Immature natural killer cell (primary cell): ENCODE results near the gene RAB8B. TPM values are rescaled to one million over a fixed set of nuclear protein-coding genes. Genes with fewer than 3 reads are reported as not detected.

Source experiments
- DNase-seq, 3 donors: peaks; one replicate each; pipeline ENCODE4 v3.0.0; 2022; ENCODE audit warnings: mixed read lengths in 1 of 3
- H3K27ac Mint-ChIP-seq, 6 donors: one replicate each; pipeline ENCODE4 v1.8.0; 2020; ENCODE audit warnings: mixed read lengths in 6 of 6, mild to moderate bottlenecking in 5 of 6, inconsistent platforms in 4 of 6, moderate library complexity in 3 of 6
- H3K27me3 Mint-ChIP-seq, 3 donors: one replicate each; pipeline ENCODE4 v1.8.0; 2020 to 2021; ENCODE audit warnings: low read depth in 3 of 3, mild to moderate bottlenecking in 3 of 3, mixed read lengths in 3 of 3, moderate library complexity in 3 of 3, inconsistent platforms in 1 of 3
- H3K36me3 Mint-ChIP-seq, 3 donors: one replicate each; pipeline ENCODE4 v1.8.0; 2020; ENCODE audit warnings: mixed read lengths in 3 of 3, inconsistent platforms in 2 of 3, mild to moderate bottlenecking in 2 of 3
- H3K4me1 Mint-ChIP-seq, 2 donors: one replicate each; pipeline ENCODE4 v1.8.0; 2020; ENCODE audit warnings: inconsistent platforms in 2 of 2, mild to moderate bottlenecking in 2 of 2, mixed read lengths in 2 of 2, moderate library complexity in 1 of 2
- H3K4me3 Mint-ChIP-seq, 5 donors: one replicate each; pipeline ENCODE4 v1.8.0; 2020; ENCODE audit warnings: mild to moderate bottlenecking in 5 of 5, mixed read lengths in 5 of 5, inconsistent platforms in 3 of 5, moderate library complexity in 3 of 5
- H3K9me3 Mint-ChIP-seq, 6 donors: one replicate each; pipeline ENCODE4 v1.8.0; 2020; ENCODE audit warnings: mild to moderate bottlenecking in 6 of 6, mixed read lengths in 6 of 6, inconsistent platforms in 4 of 6, moderate library complexity in 3 of 6
- polyA plus RNA-seq, 3 donors: library from polyadenylated mRNA; unstranded; fragments of 300-500 nt; fragmentation: Illumina TruSeq; gene quantifications; one replicate each; pipeline ENCODE4 v1.2.3, GENCODE V29; 2021

Gene RAB8B
- polyA plus RNA-seq, 3 donors from 2014 or later = 64.6 to 123 (median 79.7) TPM

DNA sequence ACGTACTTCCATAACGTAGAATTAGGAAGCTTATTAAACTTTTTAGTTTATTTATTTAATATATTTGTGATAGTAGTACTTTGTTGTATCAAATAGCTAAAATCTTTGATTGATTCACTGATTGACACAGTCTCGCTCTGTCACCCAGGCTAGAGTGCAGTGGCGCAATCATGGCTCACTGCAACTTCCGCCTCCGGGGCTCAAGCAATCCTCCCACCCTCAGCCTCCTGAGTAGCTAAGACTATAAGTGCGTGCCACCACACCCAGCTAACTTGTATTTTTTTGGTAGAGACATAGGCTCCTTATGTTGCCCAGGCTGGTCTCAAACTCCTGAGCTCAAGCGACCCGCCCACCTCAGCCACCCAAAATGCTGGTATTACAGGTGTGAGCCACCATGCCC lies 93.7 kb downstream of the RAB8B start:
- H3K9me3 Mint-ChIP-seq = no peaks in the 10 kb centered on the region
- H3K4me1 Mint-ChIP-seq = peaks cover 11 to 22% of the 10 kb centered on the region in 2 donors
- H3K4me3 Mint-ChIP-seq = no peak overlapping the region
- H3K27me3 Mint-ChIP-seq = peaks cover 0 to 3% (median 0%) of the 10 kb centered on the region in 3 donors
- H3K36me3 Mint-ChIP-seq = peaks cover 12 to 21% (median 14%) of the 10 kb centered on the region in 3 donors
- H3K27ac Mint-ChIP-seq = no peak overlapping the region
- no peak for DNase-seq

DNA sequence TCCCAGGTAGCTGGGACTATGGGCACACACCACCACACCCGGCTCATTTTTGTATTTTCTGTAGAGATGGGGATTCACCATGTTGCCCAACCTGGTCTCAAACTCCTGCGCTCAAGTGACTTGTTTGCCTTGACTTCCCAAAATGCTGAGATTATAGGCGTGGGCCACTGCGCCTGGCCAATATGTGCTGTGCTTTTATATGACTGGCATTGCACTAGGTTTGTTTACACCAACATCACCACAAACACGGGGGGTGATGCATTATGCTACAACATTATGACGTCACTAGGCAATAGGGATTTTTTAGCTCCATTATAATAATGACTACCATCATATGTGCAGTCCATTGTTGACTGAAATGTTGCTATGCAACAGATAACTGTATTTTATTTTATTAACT lies 94.9 kb downstream of the RAB8B start:
- Mint-ChIP-seq H3K36me3 (peaks cover 12 to 24% (median 19%) of the 10 kb centered on the region in 3 donors), H3K27ac (no peak overlapping the region), H3K27me3 (no peaks in the 10 kb centered on the region), H3K4me1 (peaks cover 12 to 22% of the 10 kb centered on the region in 2 donors), H3K4me3 (no peak overlapping the region), H3K9me3 (no peaks in the 10 kb centered on the region)
- no peak for DNase-seq

DNA sequence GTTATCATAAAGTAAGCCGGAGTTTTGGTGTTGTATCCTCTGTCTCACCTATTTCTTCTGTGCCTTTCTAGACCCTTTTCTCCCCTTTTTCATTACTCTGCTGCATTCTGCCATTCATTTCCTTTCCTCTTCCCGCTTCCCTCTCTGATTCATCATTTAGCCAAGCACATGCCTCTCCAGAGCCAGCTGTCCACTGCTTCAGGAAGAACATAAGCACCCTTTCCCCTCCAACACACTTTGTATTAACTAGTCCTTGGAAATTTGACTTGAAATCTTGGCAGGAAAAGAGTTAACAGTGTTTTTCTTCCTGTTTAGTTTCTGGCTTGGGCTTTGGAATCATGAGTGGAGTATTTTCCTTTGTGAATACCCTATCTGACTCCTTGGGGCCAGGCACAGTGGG lies 97.7 kb downstream of the RAB8B start:
- Mint-ChIP-seq H3K4me3 (no peak overlapping the region), H3K27me3 (no peaks in the 10 kb centered on the region), H3K4me1 (peaks cover 9 to 15% of the 10 kb centered on the region in 2 donors), H3K9me3 (no peaks in the 10 kb centered on the region), H3K27ac (no peak overlapping the region), H3K36me3 (peaks cover 12 to 24% (median 19%) of the 10 kb centered on the region in 3 donors)
- DNase-seq = no peak

DNA sequence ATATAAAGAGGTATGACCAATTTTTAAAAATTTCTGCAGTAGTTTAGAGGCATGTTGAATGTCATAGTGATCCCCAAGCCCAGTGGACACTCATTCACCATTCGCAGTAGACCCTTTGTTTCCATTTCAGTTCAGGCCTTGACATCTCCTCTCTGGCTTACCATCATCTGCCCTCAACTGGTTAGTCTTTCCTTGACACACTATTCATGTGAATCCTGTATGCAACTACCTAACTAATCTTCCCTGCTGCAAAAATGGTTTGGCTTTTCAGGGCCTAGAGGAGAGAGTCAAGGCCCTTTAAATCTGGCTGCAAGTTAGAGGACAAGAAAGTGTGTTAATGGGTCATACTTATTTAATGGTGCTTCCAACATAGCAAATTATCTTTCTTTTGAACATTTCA lies 98.9 kb downstream of the RAB8B start:
- peaks cover 12 to 24% (median 19%) of the 10 kb centered on the region in 3 donors for H3K36me3 Mint-ChIP-seq
- no peak for DNase-seq
- no peak overlapping the region for H3K4me3 Mint-ChIP-seq
- no peaks in the 10 kb centered on the region for H3K9me3 Mint-ChIP-seq
- H3K27ac Mint-ChIP-seq = no peak overlapping the region
- peaks cover 9 to 14% of the 10 kb centered on the region in 2 donors for H3K4me1 Mint-ChIP-seq
- no peaks in the 10 kb centered on the region for H3K27me3 Mint-ChIP-seq

DNA sequence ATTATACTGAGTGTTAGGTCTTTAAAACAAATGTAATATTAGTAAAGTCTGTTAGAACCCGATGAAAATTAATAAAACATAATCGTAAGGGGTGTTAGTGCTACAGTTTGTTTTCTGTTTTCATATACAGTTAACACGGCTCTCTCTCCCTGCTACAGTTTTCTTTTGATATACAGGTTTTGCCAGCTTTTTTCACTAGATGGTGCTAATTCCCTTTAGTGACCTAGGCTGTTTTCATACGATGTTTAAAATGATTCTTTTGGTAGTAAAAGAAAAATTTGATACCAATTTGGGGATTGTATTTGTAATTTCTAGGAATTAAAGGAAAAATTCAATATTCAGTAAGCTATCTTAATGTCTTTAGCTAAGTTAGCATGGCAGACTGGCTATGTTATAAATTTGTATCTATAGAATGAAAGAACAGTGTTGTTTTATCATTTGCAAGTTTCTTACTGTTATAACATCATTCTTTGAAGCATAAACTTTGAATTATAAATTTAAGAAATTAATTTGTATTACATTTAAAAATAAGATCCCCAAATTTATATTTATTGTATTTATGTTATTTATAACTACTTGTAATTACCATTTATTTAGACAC lies 99.5 kb downstream of the RAB8B start:
- Mint-ChIP-seq H3K27me3 (no peaks in the 10 kb centered on the region), H3K4me1 (peaks cover 5 to 9% of the 10 kb centered on the region in 2 donors), H3K9me3 (no peaks in the 10 kb centered on the region), H3K4me3 (no peak overlapping the region), H3K36me3 (peaks cover 12 to 24% (median 19%) of the 10 kb centered on the region in 3 donors), H3K27ac (peak overlapping the region in 1 of 6 donors; percentile 20)
- peak; percentile 18 to 36 (median 31) for DNase-seq

DNA sequence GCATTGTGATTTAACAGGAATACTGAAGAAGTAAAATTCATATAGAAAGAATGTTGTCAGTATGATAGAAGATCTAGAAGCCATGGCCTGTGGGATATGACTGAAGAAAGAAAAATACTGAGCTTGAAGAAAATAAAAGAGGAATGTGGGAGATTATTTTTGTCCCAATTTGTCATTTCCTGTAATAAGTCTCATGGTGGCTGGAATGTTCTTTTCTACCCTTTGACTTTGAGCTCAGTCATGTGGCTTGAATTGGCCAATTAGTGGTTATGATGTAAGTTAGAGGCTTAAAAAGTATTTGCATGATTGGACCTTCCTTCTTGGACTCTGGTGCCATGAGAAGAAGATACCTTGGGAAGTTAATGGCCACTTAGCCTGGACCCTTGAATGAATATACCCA lies 102.1 kb downstream of the RAB8B start:
- H3K4me1 Mint-ChIP-seq = peaks cover 19 to 24% of the 10 kb centered on the region in 2 donors
- no peaks in the 10 kb centered on the region for H3K27me3 Mint-ChIP-seq
- no peaks in the 10 kb centered on the region for H3K9me3 Mint-ChIP-seq
- DNase-seq = no peak
- no peak overlapping the region for H3K4me3 Mint-ChIP-seq
- no peak overlapping the region for H3K27ac Mint-ChIP-seq
- H3K36me3 Mint-ChIP-seq = peaks cover 4 to 33% (median 18%) of the 10 kb centered on the region in 3 donors

DNA sequence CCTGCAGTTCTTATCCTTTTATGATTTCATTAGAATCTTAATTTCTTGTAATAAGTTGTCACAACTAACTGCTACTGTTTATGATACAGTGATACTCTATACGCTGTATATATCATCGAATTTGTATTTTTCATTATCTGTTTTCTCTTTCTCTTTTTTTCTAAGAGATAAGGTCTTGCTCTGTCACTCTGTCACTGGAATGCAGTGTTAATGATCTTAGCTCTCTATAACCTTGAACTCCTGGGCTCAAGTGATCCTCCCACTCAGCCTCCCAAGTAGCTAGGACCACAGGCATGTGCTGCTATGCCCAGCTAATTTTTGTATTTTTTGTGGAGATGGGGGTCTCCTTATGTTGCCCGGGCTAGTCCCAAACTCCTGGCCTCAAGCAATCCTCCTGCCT lies 102.8 kb downstream of the RAB8B start:
- H3K4me3 Mint-ChIP-seq = no peak overlapping the region
- H3K9me3 Mint-ChIP-seq = no peaks in the 10 kb centered on the region
- H3K4me1 Mint-ChIP-seq = peaks cover 23 to 30% of the 10 kb centered on the region in 2 donors
- H3K27ac Mint-ChIP-seq = no peak overlapping the region
- no peaks in the 10 kb centered on the region for H3K27me3 Mint-ChIP-seq
- DNase-seq = no peak
- H3K36me3 Mint-ChIP-seq = peaks cover 0 to 26% (median 11%) of the 10 kb centered on the region in 3 donors

DNA sequence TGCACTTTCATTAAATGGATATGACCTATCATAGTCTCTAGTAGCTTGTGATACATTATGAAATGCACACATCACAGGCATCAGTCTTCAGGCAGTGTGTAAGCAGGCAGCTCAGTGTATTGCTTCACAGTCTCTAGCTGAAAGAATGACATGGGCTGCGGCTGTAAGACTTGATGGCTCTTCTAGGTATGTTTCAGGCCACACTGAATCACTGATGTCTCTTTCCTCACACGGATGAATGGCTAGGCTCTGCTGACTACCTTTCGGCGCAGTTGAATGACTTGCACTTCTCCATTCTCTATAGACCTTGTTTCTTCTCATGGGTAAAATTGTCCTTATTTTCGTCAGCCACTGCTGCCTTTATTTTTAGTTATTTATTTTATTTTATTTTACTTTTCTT lies 103.4 kb downstream of the RAB8B start:
- Mint-ChIP-seq H3K4me3 (no peak overlapping the region), H3K9me3 (no peaks in the 10 kb centered on the region), H3K27me3 (no peaks in the 10 kb centered on the region), H3K27ac (no peak overlapping the region), H3K36me3 (peaks cover under 1 to 20% (median 10%) of the 10 kb centered on the region in 3 donors), H3K4me1 (peaks cover 23 to 30% of the 10 kb centered on the region in 2 donors)
- DNase-seq = no peak

DNA sequence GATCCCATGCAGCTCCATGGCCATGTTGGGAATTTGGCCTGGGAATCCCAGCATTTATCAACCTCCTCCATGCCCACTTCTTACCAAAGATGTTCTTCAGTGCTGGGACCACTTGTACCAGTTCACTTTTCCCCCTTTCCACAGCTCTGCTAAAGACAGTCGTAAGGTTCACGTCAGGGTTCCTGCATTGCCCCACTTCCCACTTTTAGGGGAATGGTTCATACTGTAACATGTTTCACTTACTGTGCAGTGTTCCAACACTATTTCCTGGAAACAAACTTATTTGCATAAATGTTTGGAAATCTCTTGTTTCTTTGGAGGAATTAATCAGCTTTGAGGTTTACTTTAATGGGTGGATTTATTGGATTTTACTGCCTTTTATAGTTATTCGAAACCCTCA lies 105.0 kb downstream of the RAB8B start:
- H3K4me3 Mint-ChIP-seq = no peak overlapping the region
- no peak overlapping the region for H3K27ac Mint-ChIP-seq
- no peaks in the 10 kb centered on the region for H3K9me3 Mint-ChIP-seq
- no peak for DNase-seq
- H3K27me3 Mint-ChIP-seq = no peaks in the 10 kb centered on the region
- H3K4me1 Mint-ChIP-seq = peaks cover 18 to 21% of the 10 kb centered on the region in 2 donors
- peaks cover 4 to 22% (median 8%) of the 10 kb centered on the region in 3 donors for H3K36me3 Mint-ChIP-seq

DNA sequence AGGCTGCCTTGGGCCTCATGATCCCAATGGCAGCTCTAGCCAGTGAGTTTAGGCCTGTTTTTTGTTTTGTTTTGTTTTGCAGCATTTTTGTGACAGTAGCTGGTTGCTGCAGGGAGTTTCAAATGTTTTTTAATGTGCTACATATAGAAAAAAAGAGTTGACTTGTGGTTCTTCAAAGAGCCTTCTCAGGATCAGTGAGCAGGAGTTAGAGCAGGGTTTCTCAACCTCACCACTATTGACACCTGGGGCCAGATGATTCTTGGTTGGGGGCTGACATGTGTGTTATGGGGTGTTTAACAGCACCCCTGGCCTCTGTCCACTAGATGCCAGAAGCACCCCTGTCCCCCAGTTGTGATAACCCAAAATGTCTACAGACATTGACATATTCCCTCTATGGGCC lies 105.9 kb downstream of the RAB8B start:
- Mint-ChIP-seq H3K4me1 (peaks cover 18 to 21% of the 10 kb centered on the region in 2 donors), H3K27ac (peak overlapping the region in 3 of 6 donors; percentile 6 to 64 (median 44)), H3K4me3 (no peak overlapping the region), H3K27me3 (no peaks in the 10 kb centered on the region), H3K36me3 (peaks cover 4 to 25% (median 8%) of the 10 kb centered on the region in 3 donors), H3K9me3 (no peaks in the 10 kb centered on the region)
- peak in 1 of 3 donors; percentile 6 for DNase-seq

DNA sequence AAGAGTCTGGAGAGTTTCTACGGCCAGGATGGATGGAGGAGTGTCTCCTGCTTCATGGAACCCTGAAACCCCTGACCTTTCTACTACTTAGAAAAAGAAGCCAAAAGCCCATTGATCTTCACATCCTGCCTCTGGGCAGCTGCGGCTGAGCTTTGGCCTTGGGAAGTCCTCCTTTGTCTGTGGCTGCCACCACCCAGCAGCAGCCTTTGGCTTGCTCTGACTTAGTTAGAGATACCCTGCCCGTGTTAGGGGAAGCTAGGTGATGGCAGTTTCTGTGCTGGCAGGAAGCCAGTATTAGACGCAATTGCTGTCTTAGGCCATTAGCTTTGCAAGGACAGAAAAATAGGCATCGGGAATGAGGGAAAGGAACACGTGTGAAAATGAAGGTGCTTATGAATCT lies 106.8 kb downstream of the RAB8B start:
- H3K4me3 Mint-ChIP-seq = peak overlapping the region in 4 of 5 donors; percentile 52 to 76 (median 60)
- no peaks in the 10 kb centered on the region for H3K27me3 Mint-ChIP-seq
- H3K9me3 Mint-ChIP-seq = no peaks in the 10 kb centered on the region
- peak overlapping the region; percentile 6 to 93 (median 70) for H3K27ac Mint-ChIP-seq
- peaks cover 4 to 29% (median 8%) of the 10 kb centered on the region in 3 donors for H3K36me3 Mint-ChIP-seq
- peak in 2 of 3 donors; percentile 10 to 21 for DNase-seq
- peaks cover 18 to 21% of the 10 kb centered on the region in 2 donors for H3K4me1 Mint-ChIP-seq

DNA sequence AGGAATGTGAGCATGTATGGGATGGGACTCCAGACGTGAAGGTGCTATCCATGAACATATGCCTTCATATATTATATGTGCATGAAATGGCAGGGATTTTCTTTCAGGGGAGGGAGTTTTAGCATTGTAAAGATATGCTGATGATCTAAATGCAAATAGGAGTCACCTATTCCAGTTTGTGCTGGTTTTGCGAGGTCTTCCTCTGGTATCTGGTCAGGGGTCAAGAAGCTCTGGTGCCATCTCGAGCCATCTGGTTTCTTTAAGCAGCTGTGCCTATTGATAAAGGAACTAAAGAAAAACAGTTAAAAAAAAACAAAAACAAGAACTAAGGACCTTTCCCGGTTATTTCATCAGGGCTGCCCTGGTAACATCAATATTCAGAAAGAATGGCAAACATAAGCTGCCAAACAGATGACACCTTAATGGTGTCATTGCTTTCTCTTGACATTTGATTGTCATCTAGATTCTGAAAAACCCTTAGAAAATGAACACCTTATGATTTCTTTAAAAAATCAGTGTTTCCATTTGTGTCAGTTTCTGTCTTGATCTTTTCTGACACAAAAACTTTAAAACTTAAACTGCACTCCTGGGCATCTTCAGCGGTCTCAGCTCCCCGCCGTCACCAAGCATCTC lies 110.7 kb downstream of the RAB8B start:
- no peaks in the 10 kb centered on the region for H3K27me3 Mint-ChIP-seq
- DNase-seq = no peak
- no peak overlapping the region for H3K4me3 Mint-ChIP-seq
- H3K36me3 Mint-ChIP-seq = peaks cover 13 to 46% (median 27%) of the 10 kb centered on the region in 3 donors
- peaks cover 18 to 20% of the 10 kb centered on the region in 2 donors for H3K4me1 Mint-ChIP-seq
- no peak overlapping the region for H3K27ac Mint-ChIP-seq
- H3K9me3 Mint-ChIP-seq = no peaks in the 10 kb centered on the region

DNA sequence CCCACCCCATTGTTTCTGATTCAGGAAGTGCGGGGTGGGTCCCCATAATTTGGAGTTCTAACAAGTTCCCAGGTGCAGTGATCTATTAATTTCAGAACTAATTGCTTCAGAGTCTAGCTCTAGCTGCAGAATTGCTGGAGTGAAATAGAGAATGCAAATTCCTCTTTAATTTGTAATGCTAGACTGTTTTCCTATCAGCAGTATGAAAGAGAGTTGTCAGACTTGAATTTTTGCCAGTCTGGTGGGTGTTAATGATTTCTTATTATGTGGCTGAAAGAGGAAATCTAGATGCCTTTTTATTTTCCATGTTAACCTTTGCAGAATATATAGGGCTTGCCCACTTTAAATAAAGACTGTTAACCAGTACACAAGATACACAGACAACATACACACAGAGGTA lies 111.7 kb downstream of the RAB8B start:
- Mint-ChIP-seq H3K27me3 (no peaks in the 10 kb centered on the region), H3K9me3 (no peaks in the 10 kb centered on the region), H3K27ac (no peak overlapping the region), H3K4me3 (no peak overlapping the region), H3K36me3 (peaks cover 13 to 50% (median 31%) of the 10 kb centered on the region in 3 donors), H3K4me1 (peaks cover 8 to 10% of the 10 kb centered on the region in 2 donors)
- no peak for DNase-seq

DNA sequence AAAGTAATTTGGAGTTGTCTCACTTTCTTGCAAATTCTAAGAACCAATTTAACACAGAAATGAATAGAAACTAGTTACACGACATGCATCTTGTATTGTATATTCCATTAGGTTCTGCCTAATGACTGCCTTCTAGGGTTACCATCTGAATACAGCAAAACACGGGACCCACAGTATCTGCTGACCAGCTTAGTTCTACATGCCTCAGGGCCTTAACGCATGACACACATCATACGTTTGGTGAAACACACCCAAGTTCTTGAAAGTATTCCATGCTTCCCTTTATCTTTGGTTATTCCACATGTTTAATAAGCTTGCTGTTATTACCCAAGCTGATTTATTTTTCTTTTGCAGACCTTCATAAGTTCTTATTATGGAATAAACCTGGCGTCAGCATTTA lies 115.9 kb downstream of the RAB8B start:
- Mint-ChIP-seq H3K4me1 (no peaks in the 10 kb centered on the region), H3K9me3 (no peaks in the 10 kb centered on the region), H3K27ac (no peak overlapping the region), H3K27me3 (no peaks in the 10 kb centered on the region), H3K4me3 (no peak overlapping the region), H3K36me3 (peaks cover 10 to 50% (median 32%) of the 10 kb centered on the region in 3 donors)
- DNase-seq = no peak
